ENCODE measurements around the gene SGMS2. TPM values are rescaled to one million over a fixed set of nuclear protein-coding genes. Genes with fewer than 3 reads are reported as not detected.

The SGMS2 gene
- polyA plus RNA-seq, 1 donor = 35.3 TPM

GRCh38 chr4:107891299-107891698 lies 66.6 kb downstream of the SGMS2 start:
- H3K27ac ChIP-seq (ENCODE audit: low read length) = no peak overlapping the region
- peaks cover 2% of the 10 kb centered on the region for H3K9me3 ChIP-seq (ENCODE audit: control insufficient read depth, low read depth, low read length)
- H3K27me3 ChIP-seq (ENCODE audit: control insufficient read depth, insufficient read depth, low read length) = no peaks in the 10 kb centered on the region
- H3K4me1 ChIP-seq (ENCODE audit: control insufficient read depth, insufficient read depth, low read length) = no peaks in the 10 kb centered on the region
- DNase-seq = no peak
- H3K4me3 ChIP-seq (ENCODE audit: low read length) = no peak overlapping the region
- H3K36me3 ChIP-seq (ENCODE audit: control insufficient read depth, insufficient read depth, low read length) = no peaks in the 10 kb centered on the region

GRCh38 chr4:107893171-107894137 lies 68.7 kb downstream of the SGMS2 start:
- Histone ChIP-seq H3K36me3 (ENCODE audit: control insufficient read depth, insufficient read depth, low read length) (no peaks in the 10 kb centered on the region), H3K27me3 (ENCODE audit: control insufficient read depth, insufficient read depth, low read length) (no peaks in the 10 kb centered on the region), H3K4me1 (ENCODE audit: control insufficient read depth, insufficient read depth, low read length) (no peaks in the 10 kb centered on the region), H3K27ac (ENCODE audit: low read length) (no peak overlapping the region), H3K4me3 (ENCODE audit: low read length) (no peak overlapping the region), H3K9me3 (ENCODE audit: control insufficient read depth, low read depth, low read length) (peaks cover 2% of the 10 kb centered on the region)
- DNase-seq = no peak
- 100% methylated on average over 1 of the region's 4 CpGs for WGBS (ENCODE audit: insufficient coverage, low lambda C conversion rate)

DNA sequence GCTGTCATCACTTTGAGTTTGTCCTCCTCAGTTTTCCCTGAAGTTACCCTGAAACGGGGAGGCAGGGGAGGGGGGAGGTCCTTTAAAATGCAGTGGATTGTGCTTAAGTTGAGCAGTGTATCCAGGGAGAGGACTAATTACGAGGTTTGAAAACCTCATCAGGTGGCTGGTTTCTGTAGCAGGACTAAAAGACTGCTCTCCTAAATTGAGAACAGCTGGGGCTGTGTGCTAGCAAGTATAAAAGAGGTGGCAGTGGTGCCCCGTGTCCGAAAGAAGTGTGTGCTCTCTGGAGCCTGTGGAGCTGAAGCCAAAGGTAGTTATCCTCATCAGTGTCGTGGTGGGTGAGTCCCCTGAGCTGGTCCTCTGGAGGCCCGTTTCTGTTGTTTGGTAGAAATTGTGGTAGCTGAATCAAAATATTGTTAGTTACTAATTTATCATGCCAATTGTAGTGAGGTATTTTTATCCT lies 69.4 kb downstream of the SGMS2 start:
- Histone ChIP-seq H3K4me1 (ENCODE audit: control insufficient read depth, insufficient read depth, low read length) (no peaks in the 10 kb centered on the region), H3K9me3 (ENCODE audit: control insufficient read depth, low read depth, low read length) (no peaks in the 10 kb centered on the region), H3K36me3 (ENCODE audit: control insufficient read depth, insufficient read depth, low read length) (no peaks in the 10 kb centered on the region), H3K27me3 (ENCODE audit: control insufficient read depth, insufficient read depth, low read length) (no peaks in the 10 kb centered on the region), H3K4me3 (ENCODE audit: low read length) (no peak overlapping the region), H3K27ac (ENCODE audit: low read length) (no peak overlapping the region)
- no CpG with 5 or more reads among the region's 6 CpGs for WGBS (ENCODE audit: insufficient coverage, low lambda C conversion rate)
- DNase-seq = no peak

- no peaks in the 10 kb centered on the region for H3K9me3 ChIP-seq (ENCODE audit: control insufficient read depth, low read depth, low read length)
- H3K27me3 ChIP-seq (ENCODE audit: control insufficient read depth, insufficient read depth, low read length) = no peaks in the 10 kb centered on the region
- no peak overlapping the region for H3K4me3 ChIP-seq (ENCODE audit: low read length)
- peaks cover 4% of the 10 kb centered on the region for H3K36me3 ChIP-seq (ENCODE audit: control insufficient read depth, insufficient read depth, low read length)
- no peak for DNase-seq
- WGBS (ENCODE audit: insufficient coverage, low lambda C conversion rate) = no CpG with 5 or more reads among the region's 2 CpGs
- H3K27ac ChIP-seq (ENCODE audit: low read length) = no peak overlapping the region
- no peaks in the 10 kb centered on the region for H3K4me1 ChIP-seq (ENCODE audit: control insufficient read depth, insufficient read depth, low read length)
These were observed 71.5 kb downstream of the SGMS2 start for GRCh38 chr4:107896158-107896645.

GRCh38 chr4:107896646-107897045 lies 71.9 kb downstream of the SGMS2 start:
- H3K4me3 ChIP-seq (ENCODE audit: low read length) = no peak overlapping the region
- H3K27me3 ChIP-seq (ENCODE audit: control insufficient read depth, insufficient read depth, low read length) = no peaks in the 10 kb centered on the region
- no peak for DNase-seq
- H3K27ac ChIP-seq (ENCODE audit: low read length) = no peak overlapping the region
- 100% methylated on average over 1 of the region's 1 CpG for WGBS (ENCODE audit: insufficient coverage, low lambda C conversion rate)
- H3K4me1 ChIP-seq (ENCODE audit: control insufficient read depth, insufficient read depth, low read length) = no peaks in the 10 kb centered on the region
- H3K9me3 ChIP-seq (ENCODE audit: control insufficient read depth, low read depth, low read length) = no peaks in the 10 kb centered on the region
- H3K36me3 ChIP-seq (ENCODE audit: control insufficient read depth, insufficient read depth, low read length) = peaks cover 4% of the 10 kb centered on the region

DNA sequence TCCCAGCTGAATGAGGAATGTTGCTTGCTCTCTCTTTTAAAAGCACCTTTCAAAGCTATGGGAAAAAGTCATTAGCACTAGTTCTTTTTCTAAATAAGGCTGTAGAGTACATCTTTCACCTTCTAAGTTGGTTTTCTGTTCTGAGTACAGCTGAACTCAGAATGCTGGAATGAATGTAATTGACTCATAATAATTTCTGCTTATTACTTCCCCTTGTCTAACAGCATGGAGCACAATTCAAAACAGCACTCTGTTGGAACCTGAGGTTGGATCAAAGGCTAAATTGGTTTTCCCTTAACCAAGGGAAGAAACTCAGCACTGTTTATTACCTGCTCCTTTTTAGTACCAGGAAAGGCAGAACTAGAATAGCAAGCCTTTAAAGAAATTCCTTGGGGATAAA lies 73.1 kb downstream of the SGMS2 start:
- Histone ChIP-seq H3K9me3 (ENCODE audit: control insufficient read depth, low read depth, low read length) (no peaks in the 10 kb centered on the region), H3K27ac (ENCODE audit: low read length) (no peak overlapping the region), H3K4me3 (ENCODE audit: low read length) (no peak overlapping the region)

GRCh38 chr4:107900067-107900466 lies 75.3 kb downstream of the SGMS2 start:
- H3K27ac ChIP-seq (ENCODE audit: low read length) = no peak overlapping the region
- WGBS (ENCODE audit: insufficient coverage, low lambda C conversion rate) = 100% methylated on average over 1 of the region's 4 CpGs
- H3K4me1 ChIP-seq (ENCODE audit: control insufficient read depth, insufficient read depth, low read length) = no peaks in the 10 kb centered on the region

More for the DNA sequence above, 73.1 kb downstream of the SGMS2 start:
- no peak for DNase-seq
- Histone ChIP-seq H3K4me1 (ENCODE audit: control insufficient read depth, insufficient read depth, low read length) (no peaks in the 10 kb centered on the region), H3K27me3 (ENCODE audit: control insufficient read depth, insufficient read depth, low read length) (no peaks in the 10 kb centered on the region), H3K36me3 (ENCODE audit: control insufficient read depth, insufficient read depth, low read length) (peaks cover 4% of the 10 kb centered on the region)

GRCh38 chr4:107900508-107900907 lies 75.8 kb downstream of the SGMS2 start:
- no peak overlapping the region for H3K27ac ChIP-seq (ENCODE audit: low read length)
- no peaks in the 10 kb centered on the region for H3K4me1 ChIP-seq (ENCODE audit: control insufficient read depth, insufficient read depth, low read length)
- peaks cover 6% of the 10 kb centered on the region for H3K36me3 ChIP-seq (ENCODE audit: control insufficient read depth, insufficient read depth, low read length)
- no peaks in the 10 kb centered on the region for H3K9me3 ChIP-seq (ENCODE audit: control insufficient read depth, low read depth, low read length)
- no CpG with 5 or more reads among the region's 3 CpGs for WGBS (ENCODE audit: insufficient coverage, low lambda C conversion rate)
- no peak overlapping the region for H3K4me3 ChIP-seq (ENCODE audit: low read length)
- DNase-seq = no peak
- H3K27me3 ChIP-seq (ENCODE audit: control insufficient read depth, insufficient read depth, low read length) = no peaks in the 10 kb centered on the region

More at GRCh38 chr4:107900067-107900466, 75.3 kb downstream of the SGMS2 start:
- Histone ChIP-seq H3K36me3 (ENCODE audit: control insufficient read depth, insufficient read depth, low read length) (peaks cover 6% of the 10 kb centered on the region), H3K4me3 (ENCODE audit: low read length) (no peak overlapping the region), H3K9me3 (ENCODE audit: control insufficient read depth, low read depth, low read length) (no peaks in the 10 kb centered on the region), H3K27me3 (ENCODE audit: control insufficient read depth, insufficient read depth, low read length) (no peaks in the 10 kb centered on the region)
- DNase-seq = no peak

GRCh38 chr4:107901213-107901934 lies 76.6 kb downstream of the SGMS2 start:
- Histone ChIP-seq H3K27me3 (ENCODE audit: control insufficient read depth, insufficient read depth, low read length) (no peaks in the 10 kb centered on the region), H3K27ac (ENCODE audit: low read length) (no peak overlapping the region), H3K36me3 (ENCODE audit: control insufficient read depth, insufficient read depth, low read length) (peaks cover 6% of the 10 kb centered on the region), H3K4me1 (ENCODE audit: control insufficient read depth, insufficient read depth, low read length) (no peaks in the 10 kb centered on the region), H3K9me3 (ENCODE audit: control insufficient read depth, low read depth, low read length) (no peaks in the 10 kb centered on the region), H3K4me3 (ENCODE audit: low read length) (no peak overlapping the region)
- WGBS (ENCODE audit: insufficient coverage, low lambda C conversion rate) = 83% methylated on average over 1 of the region's 2 CpGs
- no peak for DNase-seq

DNA sequence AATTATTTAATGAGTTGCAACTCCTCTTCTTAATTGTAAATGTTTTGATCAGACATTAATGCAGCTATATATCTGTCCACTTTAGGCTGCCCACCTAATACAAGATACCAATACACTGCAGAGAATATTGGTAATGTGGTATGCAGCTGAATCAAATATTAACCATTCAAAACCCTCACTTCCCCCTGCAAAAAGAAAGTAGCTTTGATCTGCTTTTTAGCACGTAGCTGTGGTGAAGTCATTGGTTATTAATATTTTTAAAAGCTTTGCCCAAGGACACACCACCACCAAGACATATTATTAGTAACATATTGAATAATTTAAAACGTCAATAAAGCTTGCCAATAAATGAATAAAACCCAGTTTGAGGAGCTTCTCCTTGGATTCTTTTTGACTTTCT lies 78.0 kb downstream of the SGMS2 start:
- WGBS (ENCODE audit: insufficient coverage, low lambda C conversion rate) = no CpG with 5 or more reads among the region's 2 CpGs
- Histone ChIP-seq H3K4me3 (ENCODE audit: low read length) (no peak overlapping the region), H3K27me3 (ENCODE audit: control insufficient read depth, insufficient read depth, low read length) (no peaks in the 10 kb centered on the region), H3K36me3 (ENCODE audit: control insufficient read depth, insufficient read depth, low read length) (peaks cover 6% of the 10 kb centered on the region), H3K27ac (ENCODE audit: low read length) (no peak overlapping the region), H3K9me3 (ENCODE audit: control insufficient read depth, low read depth, low read length) (no peaks in the 10 kb centered on the region), H3K4me1 (ENCODE audit: control insufficient read depth, insufficient read depth, low read length) (no peaks in the 10 kb centered on the region)
- no peak for DNase-seq

All from large intestine (tissue), 3 donors.